Vagina (tissue), 2 donors: Measurements from ENCODE around the gene SHCBP1.

Source experiments
- CTCF ChIP-seq, 3 experiments: fragments of 450-650 bp in 2 of 3; fragments of 200-600 bp in 1 of 3; sonication (generic) in 1 of 3; IDR thresholded peaks; one replicate each; pipeline ENCODE4 v1.5.1; 2017 to 2019; ENCODE audit warnings: antibody characterized with exemption in 3 of 3, mild to moderate bottlenecking in 2 of 3, moderate library complexity in 2 of 3
- POLR2A ChIP-seq, 2 donors: fragments of 450-650 bp; IDR thresholded peaks; one replicate each; pipeline ENCODE4 v1.6.1; 2017; ENCODE audit warnings: antibody characterized with exemption in 2 of 2, mild to moderate bottlenecking in 2 of 2, moderate library complexity in 2 of 2
- POLR2AphosphoS5 ChIP-seq, 2 donors: sonication (generic); formaldehyde crosslinking; IDR thresholded peaks; one replicate each; pipeline ENCODE4 v1.9.0; 2017; ENCODE audit warnings: antibody characterized with exemption in 2 of 2, mild to moderate bottlenecking in 2 of 2, low read depth in 1 of 2; ENCODE audit not compliant: insufficient read depth in 1 of 2

GRCh38 chr16:46620266-46621005, 743 bp downstream of the SHCBP1 start:
- no peak for TF ChIP-seq POLR2AphosphoS5 (IDR thresholded peaks at IDR 0.05; ENCODE audit: insufficient read depth in 1 of 2, low read depth in 1 of 2)
- no peak for TF ChIP-seq CTCF (IDR thresholded peaks at IDR 0.05)
- no peak for TF ChIP-seq POLR2A (IDR thresholded peaks at IDR 0.05)
